HL-60/S4 treated with phorbol 12-myristate 13-acetate at 8.2 ng/mL for 4 days and 3 days (cell line): ENCODE measurements around the gene RAB3D.

Experiments
- in situ Hi-C: fragments of 300-500 bp; cut with MboI; formaldehyde crosslinking; loops from 2 replicates; pipeline ENCODE4 v1.15.0; 2022; ENCODE audit warnings: low sequenced_read_pairs

RAB3D gene

GRCh38 chr19:11299946-11300810, 39.3 kb downstream of the RAB3D start:
- in situ Hi-C loops: no loop called here

- in situ Hi-C loops: no loop called here
These were observed 43.2 kb downstream of the RAB3D start for GRCh38 chr19:11296264-11296663.

GRCh38 chr19:11295665-11296245, 43.7 kb downstream of the RAB3D start, which contains the start of gene TSPAN16:
Gene TSPAN16, plus strand, starts transcription at chr19:11296160. Its CDS starts 138 bp downstream, at chr19:11296298.
- in situ Hi-C loops: no loop called here

DNA sequence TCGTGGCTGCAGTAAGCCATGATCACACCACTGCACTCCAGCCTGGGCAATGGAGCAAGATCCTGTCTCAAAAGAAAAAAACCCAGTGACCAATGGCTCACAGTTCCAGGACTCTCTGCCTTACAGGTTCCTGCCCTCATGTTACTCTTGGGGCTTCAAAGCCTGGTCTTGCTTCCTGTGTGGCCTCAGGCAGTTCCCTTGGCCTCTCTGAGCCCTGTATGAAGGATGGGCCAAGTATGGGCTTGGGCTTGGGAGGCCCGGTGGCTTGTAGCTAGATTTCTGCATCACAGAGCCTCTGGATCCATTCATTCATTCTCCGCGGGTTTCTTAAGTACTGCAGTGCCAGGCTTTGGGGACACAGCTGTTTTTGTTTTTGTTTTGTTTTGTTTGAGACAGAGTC, 44.3 kb downstream of the RAB3D start:
- in situ Hi-C loops: no loop called here

GRCh38 chr19:11293433-11294389, 45.7 kb downstream of the RAB3D start:
- in situ Hi-C loops: no loop called here

- in situ Hi-C loops: no loop called here
These were observed 47.5 kb downstream of the RAB3D start for GRCh38 chr19:11291991-11292390.

- in situ Hi-C loops: no loop called here
These were observed 48.0 kb downstream of the RAB3D start for GRCh38 chr19:11291415-11291814.

GRCh38 chr19:11290256-11290655, 49.2 kb downstream of the RAB3D start:
- in situ Hi-C loops: no loop called here

DNA sequence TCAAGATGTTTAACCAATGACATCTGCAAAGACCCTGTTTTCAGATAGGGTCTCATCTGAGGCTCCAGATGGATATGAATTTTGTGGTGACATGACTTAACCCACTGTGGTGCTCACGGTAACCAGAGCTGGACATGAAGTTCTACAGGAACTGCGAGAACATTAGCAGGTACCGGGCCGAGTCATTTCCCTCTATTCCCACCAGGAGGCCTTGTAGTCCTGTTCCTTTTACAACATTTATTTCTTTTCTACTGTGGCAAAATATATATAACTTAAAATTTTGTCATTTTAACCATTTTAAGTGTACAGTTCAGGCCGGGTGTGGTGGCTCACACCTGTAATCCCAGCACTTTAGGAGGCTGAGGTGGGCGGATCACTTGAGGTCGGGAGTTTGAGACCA, 51.1 kb downstream of the RAB3D start:
- in situ Hi-C loops: no loop called here

- in situ Hi-C loops: no loop called here
These were observed 53.0 kb downstream of the RAB3D start for GRCh38 chr19:11286312-11286974.

- in situ Hi-C loops: no loop called here
These were observed 54.9 kb downstream of the RAB3D start for GRCh38 chr19:11284515-11284914.

DNA sequence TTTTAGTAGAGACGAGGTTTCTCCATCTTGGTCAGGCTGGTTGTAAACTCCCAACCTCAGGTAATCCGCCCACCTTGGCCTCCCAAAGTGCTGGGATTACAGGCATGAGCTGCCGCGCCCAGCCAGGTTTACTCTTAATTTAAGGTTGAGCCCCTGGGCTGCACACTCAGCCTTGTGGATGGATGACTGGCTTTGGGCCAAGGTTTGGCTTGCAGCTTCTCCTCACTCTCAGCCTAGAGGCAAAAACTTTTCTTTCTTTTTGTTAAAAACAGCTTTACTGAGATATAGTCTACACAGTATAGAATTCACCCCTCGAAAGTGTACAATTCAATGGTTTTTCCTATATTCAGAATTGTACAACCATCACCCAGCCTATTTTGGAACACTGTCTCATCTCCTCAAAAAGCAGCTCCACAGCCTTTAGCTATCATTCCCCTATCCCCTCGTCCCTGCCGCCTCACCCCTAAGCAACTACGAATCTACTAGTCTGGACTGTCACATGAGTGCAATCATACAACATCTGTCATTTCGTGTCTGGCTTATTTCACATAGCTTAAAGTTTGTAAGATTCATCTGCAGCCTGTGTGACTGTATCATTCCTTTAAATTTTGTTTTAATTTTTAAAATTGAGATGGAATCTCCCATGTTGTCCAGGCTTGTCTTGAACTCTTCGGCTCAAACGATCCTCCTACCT, 58.0 kb downstream of the RAB3D start:
- in situ Hi-C loops: no loop called here

- in situ Hi-C loops: no loop called here
These were observed 59.8 kb downstream of the RAB3D start for GRCh38 chr19:11279505-11280236.

- in situ Hi-C loops: no loop called here
These were observed 60.8 kb downstream of the RAB3D start for GRCh38 chr19:11278670-11279069.

DNA sequence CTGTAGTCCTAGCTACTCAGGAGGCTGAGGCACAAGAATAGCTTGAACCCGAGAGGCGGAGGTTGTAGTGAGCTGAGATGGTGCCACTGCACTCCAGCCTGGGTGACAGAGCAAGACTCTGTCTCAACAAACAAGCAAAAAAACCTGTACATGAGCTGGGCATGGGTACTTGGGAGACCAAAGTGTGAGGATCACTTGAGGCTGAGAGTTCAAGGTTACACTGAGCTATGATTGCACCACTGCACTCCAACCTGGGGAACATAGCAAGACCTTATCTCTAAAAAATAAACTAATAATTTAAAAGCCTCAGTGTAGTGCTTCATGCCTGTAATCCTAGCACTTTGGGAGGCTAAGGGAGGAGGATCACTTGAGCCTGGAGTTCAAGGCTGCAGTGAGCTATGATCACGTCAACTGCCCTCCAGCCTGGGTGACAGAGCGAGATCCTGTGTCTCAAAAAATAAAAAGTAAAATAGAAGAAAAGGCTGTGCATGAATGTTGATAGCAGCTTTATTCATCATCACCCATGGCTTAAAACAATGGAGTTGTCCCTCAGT, 64.8 kb downstream of the RAB3D start:
- in situ Hi-C loops: no loop called here

DNA sequence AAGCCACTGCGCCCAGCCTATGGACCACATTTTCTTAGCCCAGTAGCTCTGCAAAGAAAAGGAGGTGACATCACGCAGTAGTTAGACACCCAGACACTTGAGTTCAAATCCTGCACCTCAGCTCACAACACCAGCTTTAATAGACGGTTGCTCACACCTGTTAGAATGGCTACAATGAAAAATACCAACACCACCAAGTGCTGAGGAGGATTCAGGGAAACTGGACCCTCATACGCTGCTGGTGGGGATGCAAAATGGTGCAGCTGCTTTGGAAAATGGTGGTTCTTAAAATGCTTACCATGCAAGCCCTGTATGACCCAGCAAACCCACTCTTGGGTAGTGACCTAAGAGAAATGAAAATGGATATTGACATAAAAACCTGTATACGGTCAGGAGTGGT, 65.5 kb downstream of the RAB3D start:
- in situ Hi-C loops: no loop called here

- in situ Hi-C loops: no loop called here
These were observed 66.2 kb downstream of the RAB3D start for GRCh38 chr19:11273296-11273695.
